HCT116 (cell line): ENCODE measurements around the gene SCP2. TPM values are rescaled to one million over a fixed set of nuclear protein-coding genes. Genes with fewer than 3 reads are reported as not detected.

Experiments
- ATAC-seq: fragments of 200-7000 bp; cut with Tn5 transposase; 2 replicates; pipeline ENCODE4 v1.9.1; 2020; ENCODE audit warnings: mild to moderate bottlenecking, moderate library complexity
- BruUV-seq: library from RNA; stranded (reverse); fragments of 400-500 nt; replicated peaks from 2 replicates; lab custom pipeline; 2021; lab: Mats Ljungman, UMichigan
- CTCF ChIA-PET: fragments of 300-600 bp; sonication (Branson Sonifier 250); formaldehyde crosslinking; loops from one replicate; lab custom pipeline; 2021; ENCODE audit warnings: antibody characterized with exemption; lab: Charles Lee
- POLR2A ChIA-PET: fragments of 300-600, 350-600 bp; sonication (Branson Sonifier 250); formaldehyde crosslinking; loops from one replicate; lab custom pipeline; 2021; ENCODE audit warnings: antibody characterized with exemption; lab: Charles Lee
- RAD21 ChIA-PET, 2 experiments: fragments of 300-600 bp; sonication (Branson Sonifier 250); formaldehyde crosslinking; loops; one replicate each; lab custom pipeline; 2023; ENCODE audit warnings: low total read pairs in 2 of 2; ENCODE audit not compliant: uncharacterized antibody in 2 of 2, unreplicated experiment in 2 of 2, low non-redundant PET in 1 of 2; lab: Charles Lee
- DNase-seq: peaks from one replicate; pipeline ENCODE4 v3.0.0-alpha.2; 2010; ENCODE audit warnings: low read depth, low spot score
- H2AFZ ChIP-seq: fragments of 200-600 bp; shearing (Covaris generic), sonication (generic); 2 replicates; pipeline ENCODE4 v1.6.1; 2017; ENCODE audit warnings: low read depth, mixed run types, mixed read lengths, antibody characterized with exemption, low read length; ENCODE audit not compliant: poor library complexity, severe bottlenecking
- H3K27ac ChIP-seq: 2 replicates; pipeline ENCODE4 v1.5.1; 2012; ENCODE audit warnings: low read depth, low read length
- H3K27me3 ChIP-seq: fragments of 200-600 bp; sonication (generic); 2 replicates; pipeline ENCODE4 v1.6.1; 2016; ENCODE audit warnings: mixed run types, low read length, mixed read lengths; ENCODE audit not compliant: insufficient read depth
- H3K36me3 ChIP-seq, 2 experiments: fragments of 200-500 bp in 1 of 2; fragments of 200-600 bp in 1 of 2; sonication (Bioruptor generic) in 1 of 2; sonication (generic) in 1 of 2; 2 replicates each; pipeline versions ENCODE4 v1.5.1 to v1.6.1; 2014 to 2016; ENCODE audit warnings: low read length in 2 of 2, inconsistent platforms in 1 of 2, mixed read lengths in 1 of 2, mixed run types in 1 of 2; ENCODE audit not compliant: insufficient read depth in 2 of 2, control insufficient read depth in 1 of 2
- H3K4me1 ChIP-seq, 2 experiments: fragments of 200-600 bp in 1 of 2; sonication (generic) in 1 of 2; 2 replicates each; pipeline versions ENCODE4 v1.5.1 to v1.6.1; 2012 to 2017; ENCODE audit warnings: low read length in 2 of 2, inconsistent platforms in 1 of 2, mild to moderate bottlenecking in 1 of 2, mixed read lengths in 1 of 2, mixed run types in 1 of 2, moderate library complexity in 1 of 2; ENCODE audit not compliant: insufficient read depth in 2 of 2, control insufficient read depth in 1 of 2
- H3K4me2 ChIP-seq: fragments of 200-600 bp; sonication (generic); 2 replicates; pipeline ENCODE4 v1.6.1; 2017; ENCODE audit warnings: mixed run types, low read length, mixed read lengths
- H3K4me3 ChIP-seq, 2 experiments: fragments of 200-600 bp in 1 of 2; sonication (generic) in 1 of 2; replicated peaks in 1 of 2; 2 replicates each; pipeline ENCODE4 v1.5.1; 2011 to 2016; ENCODE audit warnings: low read length in 2 of 2, control low read depth in 1 of 2, low read depth in 1 of 2, mild to moderate bottlenecking in 1 of 2, mixed read lengths in 1 of 2, mixed run types in 1 of 2
- H3K79me2 ChIP-seq: fragments of 200-600 bp; sonication (generic); 2 replicates; pipeline ENCODE4 v1.6.1; 2017; ENCODE audit warnings: mild to moderate bottlenecking, mixed run types, low read length, moderate library complexity, mixed read lengths; ENCODE audit not compliant: insufficient read depth
- H3K9ac ChIP-seq: fragments of 200-600 bp; sonication (generic); 2 replicates; pipeline ENCODE4 v1.6.1; 2016; ENCODE audit warnings: low read length, mixed read lengths
- H3K9me2 ChIP-seq: fragments of 200-600 bp; sonication (generic), shearing (Covaris generic); 2 replicates; pipeline ENCODE4 v1.6.1; 2017; ENCODE audit warnings: mixed run types, mild to moderate bottlenecking, moderate library complexity; ENCODE audit not compliant: insufficient read depth
- H3K9me3 ChIP-seq, 2 experiments: fragments of 200-500 bp in 1 of 2; fragments of 200-600 bp in 1 of 2; sonication (Bioruptor generic) in 1 of 2; sonication (generic) in 1 of 2; 2 replicates each; pipeline ENCODE4 v1.6.1; 2014 to 2017; ENCODE audit warnings: low read length in 2 of 2, mixed read lengths in 2 of 2, inconsistent platforms in 1 of 2, low read depth in 1 of 2, mild to moderate bottlenecking in 1 of 2, mixed run types in 1 of 2, moderate library complexity in 1 of 2; ENCODE audit not compliant: control insufficient read depth in 1 of 2, insufficient read depth in 1 of 2
- H4K20me1 ChIP-seq: fragments of 200-600 bp; sonication (generic), shearing (Covaris generic); 2 replicates; pipeline ENCODE4 v1.6.1; 2017; ENCODE audit warnings: mixed run types, mild to moderate bottlenecking, moderate library complexity; ENCODE audit not compliant: insufficient read depth
- CBX3 ChIP-seq: IDR thresholded peaks from 2 replicates; pipeline ENCODE4 v1.6.1; 2012; ENCODE audit warnings: low read depth
- EGR1 ChIP-seq: IDR thresholded peaks from 2 replicates; pipeline ENCODE4 v1.6.1; 2012; ENCODE audit warnings: low read depth
- EZH2phosphoT487 ChIP-seq: fragments of 200-600 bp; IDR thresholded peaks from 2 replicates; pipeline ENCODE4 v1.6.1; 2018; ENCODE audit warnings: antibody characterized with exemption, borderline replicate concordance
- JUND ChIP-seq: IDR thresholded peaks from 2 replicates; pipeline ENCODE4 v1.6.1; 2012
- SIN3A ChIP-seq: IDR thresholded peaks from 2 replicates; pipeline ENCODE4 v1.6.1; 2012; ENCODE audit warnings: low read depth
- SRF ChIP-seq: IDR thresholded peaks from 2 replicates; pipeline ENCODE4 v1.6.1; 2012; ENCODE audit warnings: low read depth
- TCF7L2 ChIP-seq: IDR thresholded peaks from 2 replicates; pipeline ENCODE4 v1.7.0; 2011; ENCODE audit warnings: borderline replicate concordance, inconsistent platforms; ENCODE audit not compliant: insufficient read depth, insufficient read length; ENCODE audit errors: extremely low read depth
- YY1 ChIP-seq: IDR thresholded peaks from 2 replicates; pipeline ENCODE4 v1.6.1; 2011; ENCODE audit warnings: low read length, low read depth, moderate library complexity, mild to moderate bottlenecking; ENCODE audit not compliant: insufficient replicate concordance; ENCODE audit errors: extremely low read depth
- ZNF274 ChIP-seq: fragments of 200-500 bp; sonication (Bioruptor generic); IDR thresholded peaks from 2 replicates; pipeline ENCODE4 v1.6.1; 2014; ENCODE audit warnings: mild to moderate bottlenecking, low read depth, low read length, inconsistent platforms
- intact Hi-C: fragments of 100-400 bp; cut with micrococcal nuclease; formaldehyde crosslinking; loops from 2 replicates; pipeline ENCODE4 v1.10.0; 2022
- total RNA-seq: library from RNA; stranded (reverse); gene quantifications from one replicate; pipeline ENCODE4 v1.2.1, GENCODE V29; 2021; ENCODE audit not compliant: unreplicated experiment
- TF ChIP-seq, protein P1 (sequence below): IDR thresholded peaks from 2 replicates; pipeline ENCODE4 v1.6.1; 2012
- TF ChIP-seq, protein P2 (sequence below), 3 experiments: fragments of 200-600 bp in 1 of 3; sonication (generic) in 1 of 3; IDR thresholded peaks in 2 of 3; conservative IDR thresholded peaks in 1 of 3; 2 replicates each; pipeline ENCODE4 v1.5.1; 2012 to 2017; ENCODE audit warnings: low read depth in 2 of 3, low read length in 2 of 3, antibody characterized with exemption in 1 of 3, borderline replicate concordance in 1 of 3, control low read depth in 1 of 3, mild to moderate bottlenecking in 1 of 3, mixed read lengths in 1 of 3, mixed run types in 1 of 3, moderate library complexity in 1 of 3; ENCODE audit not compliant: insufficient read depth in 1 of 3
- TF ChIP-seq, protein P3 (sequence below): IDR thresholded peaks from 2 replicates; pipeline ENCODE4 v1.6.1; 2012
- TF ChIP-seq, protein P4 (sequence below): IDR thresholded peaks from 2 replicates; pipeline ENCODE4 v1.6.1; 2011; ENCODE audit warnings: mild to moderate bottlenecking, low read length, moderate library complexity; ENCODE audit not compliant: insufficient replicate concordance; ENCODE audit errors: extremely low read depth
- TF ChIP-seq, protein P5 (sequence below): IDR thresholded peaks from 2 replicates; pipeline ENCODE4 v1.6.1; 2012; ENCODE audit warnings: low read depth

The SCP2 gene
- total RNA-seq, 1 experiment from 2014 or later: 62.0 TPM

DNA sequence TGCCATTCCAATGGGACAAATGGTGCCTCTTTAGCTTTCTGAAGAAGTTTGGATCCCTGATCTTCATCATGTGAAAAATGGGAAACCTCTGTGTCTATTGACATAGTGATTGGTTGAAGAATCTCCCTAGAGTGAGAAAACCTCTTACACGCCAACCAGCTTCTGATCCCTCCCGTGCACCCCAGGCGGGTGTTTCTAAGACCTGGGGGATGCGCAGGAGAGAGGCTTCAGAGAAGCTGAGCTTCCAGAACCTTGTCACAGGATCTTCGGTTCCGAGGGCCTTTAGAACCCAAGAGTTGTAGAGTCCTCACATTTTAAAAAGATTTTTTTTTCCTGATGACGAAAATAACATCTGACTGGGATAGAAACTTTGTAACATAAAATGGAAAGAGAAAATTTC, 146.2 kb downstream of the SCP2 start:
- no peaks in the 10 kb centered on the region for H3K4me1 ChIP-seq
- TF ChIP-seq, protein P1, sequence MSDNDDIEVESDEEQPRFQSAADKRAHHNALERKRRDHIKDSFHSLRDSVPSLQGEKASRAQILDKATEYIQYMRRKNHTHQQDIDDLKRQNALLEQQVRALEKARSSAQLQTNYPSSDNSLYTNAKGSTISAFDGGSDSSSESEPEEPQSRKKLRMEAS: no peak
- TF ChIP-seq, protein P2, sequence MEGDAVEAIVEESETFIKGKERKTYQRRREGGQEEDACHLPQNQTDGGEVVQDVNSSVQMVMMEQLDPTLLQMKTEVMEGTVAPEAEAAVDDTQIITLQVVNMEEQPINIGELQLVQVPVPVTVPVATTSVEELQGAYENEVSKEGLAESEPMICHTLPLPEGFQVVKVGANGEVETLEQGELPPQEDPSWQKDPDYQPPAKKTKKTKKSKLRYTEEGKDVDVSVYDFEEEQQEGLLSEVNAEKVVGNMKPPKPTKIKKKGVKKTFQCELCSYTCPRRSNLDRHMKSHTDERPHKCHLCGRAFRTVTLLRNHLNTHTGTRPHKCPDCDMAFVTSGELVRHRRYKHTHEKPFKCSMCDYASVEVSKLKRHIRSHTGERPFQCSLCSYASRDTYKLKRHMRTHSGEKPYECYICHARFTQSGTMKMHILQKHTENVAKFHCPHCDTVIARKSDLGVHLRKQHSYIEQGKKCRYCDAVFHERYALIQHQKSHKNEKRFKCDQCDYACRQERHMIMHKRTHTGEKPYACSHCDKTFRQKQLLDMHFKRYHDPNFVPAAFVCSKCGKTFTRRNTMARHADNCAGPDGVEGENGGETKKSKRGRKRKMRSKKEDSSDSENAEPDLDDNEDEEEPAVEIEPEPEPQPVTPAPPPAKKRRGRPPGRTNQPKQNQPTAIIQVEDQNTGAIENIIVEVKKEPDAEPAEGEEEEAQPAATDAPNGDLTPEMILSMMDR (IDR thresholded peaks at IDR 0.05 in 2 of 3, conservative IDR thresholded peaks at IDR 0.05 in 1 of 3; ENCODE audit: borderline replicate concordance in 1 of 3, insufficient read depth in 1 of 3, low read depth in 2 of 3, low read length in 2 of 3): no peak
- TF ChIP-seq ZNF274 (no peak), EGR1 (no peak), EZH2phosphoT487 (no peak), YY1 (no peak), TCF7L2 (no peak), CBX3 (no peak), SRF (no peak), SIN3A (no peak), JUND (no peak)
- TF ChIP-seq, protein P3, sequence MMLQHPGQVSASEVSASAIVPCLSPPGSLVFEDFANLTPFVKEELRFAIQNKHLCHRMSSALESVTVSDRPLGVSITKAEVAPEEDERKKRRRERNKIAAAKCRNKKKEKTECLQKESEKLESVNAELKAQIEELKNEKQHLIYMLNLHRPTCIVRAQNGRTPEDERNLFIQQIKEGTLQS: no peak
- TF ChIP-seq, protein P4, sequence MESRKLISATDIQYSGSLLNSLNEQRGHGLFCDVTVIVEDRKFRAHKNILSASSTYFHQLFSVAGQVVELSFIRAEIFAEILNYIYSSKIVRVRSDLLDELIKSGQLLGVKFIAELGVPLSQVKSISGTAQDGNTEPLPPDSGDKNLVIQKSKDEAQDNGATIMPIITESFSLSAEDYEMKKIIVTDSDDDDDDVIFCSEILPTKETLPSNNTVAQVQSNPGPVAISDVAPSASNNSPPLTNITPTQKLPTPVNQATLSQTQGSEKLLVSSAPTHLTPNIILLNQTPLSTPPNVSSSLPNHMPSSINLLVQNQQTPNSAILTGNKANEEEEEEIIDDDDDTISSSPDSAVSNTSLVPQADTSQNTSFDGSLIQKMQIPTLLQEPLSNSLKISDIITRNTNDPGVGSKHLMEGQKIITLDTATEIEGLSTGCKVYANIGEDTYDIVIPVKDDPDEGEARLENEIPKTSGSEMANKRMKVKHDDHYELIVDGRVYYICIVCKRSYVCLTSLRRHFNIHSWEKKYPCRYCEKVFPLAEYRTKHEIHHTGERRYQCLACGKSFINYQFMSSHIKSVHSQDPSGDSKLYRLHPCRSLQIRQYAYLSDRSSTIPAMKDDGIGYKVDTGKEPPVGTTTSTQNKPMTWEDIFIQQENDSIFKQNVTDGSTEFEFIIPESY: no peak
- TF ChIP-seq, protein P5, sequence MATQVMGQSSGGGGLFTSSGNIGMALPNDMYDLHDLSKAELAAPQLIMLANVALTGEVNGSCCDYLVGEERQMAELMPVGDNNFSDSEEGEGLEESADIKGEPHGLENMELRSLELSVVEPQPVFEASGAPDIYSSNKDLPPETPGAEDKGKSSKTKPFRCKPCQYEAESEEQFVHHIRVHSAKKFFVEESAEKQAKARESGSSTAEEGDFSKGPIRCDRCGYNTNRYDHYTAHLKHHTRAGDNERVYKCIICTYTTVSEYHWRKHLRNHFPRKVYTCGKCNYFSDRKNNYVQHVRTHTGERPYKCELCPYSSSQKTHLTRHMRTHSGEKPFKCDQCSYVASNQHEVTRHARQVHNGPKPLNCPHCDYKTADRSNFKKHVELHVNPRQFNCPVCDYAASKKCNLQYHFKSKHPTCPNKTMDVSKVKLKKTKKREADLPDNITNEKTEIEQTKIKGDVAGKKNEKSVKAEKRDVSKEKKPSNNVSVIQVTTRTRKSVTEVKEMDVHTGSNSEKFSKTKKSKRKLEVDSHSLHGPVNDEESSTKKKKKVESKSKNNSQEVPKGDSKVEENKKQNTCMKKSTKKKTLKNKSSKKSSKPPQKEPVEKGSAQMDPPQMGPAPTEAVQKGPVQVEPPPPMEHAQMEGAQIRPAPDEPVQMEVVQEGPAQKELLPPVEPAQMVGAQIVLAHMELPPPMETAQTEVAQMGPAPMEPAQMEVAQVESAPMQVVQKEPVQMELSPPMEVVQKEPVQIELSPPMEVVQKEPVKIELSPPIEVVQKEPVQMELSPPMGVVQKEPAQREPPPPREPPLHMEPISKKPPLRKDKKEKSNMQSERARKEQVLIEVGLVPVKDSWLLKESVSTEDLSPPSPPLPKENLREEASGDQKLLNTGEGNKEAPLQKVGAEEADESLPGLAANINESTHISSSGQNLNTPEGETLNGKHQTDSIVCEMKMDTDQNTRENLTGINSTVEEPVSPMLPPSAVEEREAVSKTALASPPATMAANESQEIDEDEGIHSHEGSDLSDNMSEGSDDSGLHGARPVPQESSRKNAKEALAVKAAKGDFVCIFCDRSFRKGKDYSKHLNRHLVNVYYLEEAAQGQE: no peak
- H3K27me3 ChIP-seq: no peaks in the 10 kb centered on the region
- intact Hi-C loops: no loop called here
- H3K9me3 ChIP-seq: no peaks in the 10 kb centered on the region
- no peak overlapping the region for H3K9ac ChIP-seq
- ChIA-PET POLR2A (no interaction called here), CTCF (no interaction called here), RAD21 (no interaction called here)
- no TSS peak for BruUV-seq
- H3K79me2 ChIP-seq: no peaks in the 10 kb centered on the region
- DNase-seq: no peak
- no peaks in the 10 kb centered on the region for H3K36me3 ChIP-seq
- no peak overlapping the region for H3K27ac ChIP-seq
- H4K20me1 ChIP-seq: no peaks in the 10 kb centered on the region
- H3K4me2 ChIP-seq: no peak overlapping the region
- no peaks in the 10 kb centered on the region for H3K9me2 ChIP-seq
- no peak for ATAC-seq
- H3K4me3 ChIP-seq: no peak overlapping the region
- H2AFZ ChIP-seq: no peak overlapping the region
